BJ (cell line): ENCODE results near the gene ST6GALNAC4. TPM values are rescaled to one million over a fixed set of nuclear protein-coding genes. Genes with fewer than 3 reads are reported as not detected.

Experiments used
- CTCF ChIA-PET: fragments of 350-600 bp; formaldehyde crosslinking; extraction: SDS; loops from one replicate; lab custom pipeline; 2021; ENCODE audit warnings: antibody characterized with exemption, inconsistent platforms; lab: Yijun Ruan, JAX
- POLR2A ChIA-PET: fragments of 300-600 bp; sonication (Branson Sonifier 250); formaldehyde crosslinking; extraction: SDS; loops from one replicate; lab custom pipeline; 2021; ENCODE audit warnings: antibody characterized with exemption; lab: Charles Lee
- DNase-seq: peaks from one replicate; pipeline ENCODE4 v3.0.0-alpha.2; 2011; ENCODE audit warnings: low read depth
- H3K27me3 ChIP-seq: 2 replicates; pipeline ENCODE4 v1.6.0; 2011; ENCODE audit warnings: low read length; ENCODE audit not compliant: control insufficient read depth, insufficient read depth
- H3K36me3 ChIP-seq: 2 replicates; pipeline ENCODE4 v1.5.1; 2011; ENCODE audit warnings: low read length; ENCODE audit not compliant: control insufficient read depth, insufficient read depth
- H3K4me3 ChIP-seq: 2 replicates; pipeline ENCODE4 v1.5.1; 2011; ENCODE audit warnings: low read depth, mild to moderate bottlenecking, control low read depth, low read length
- CTCF ChIP-seq: IDR thresholded peaks from 2 replicates; pipeline ENCODE4 v1.5.1; 2011; ENCODE audit warnings: low read depth, mild to moderate bottlenecking, control low read depth, inconsistent platforms, low read length, moderate library complexity; ENCODE audit not compliant: insufficient read depth
- polyA plus RNA-seq: library from polyadenylated mRNA; depleted of rRNA; stranded (reverse); fragments of >200 nt; gene quantifications from 2 replicates; pipeline ENCODE4 v1.2.3, GENCODE V29; 2011

ST6GALNAC4 gene
- polyA plus RNA-seq, 1 experiment, result 35.5 TPM

DNA sequence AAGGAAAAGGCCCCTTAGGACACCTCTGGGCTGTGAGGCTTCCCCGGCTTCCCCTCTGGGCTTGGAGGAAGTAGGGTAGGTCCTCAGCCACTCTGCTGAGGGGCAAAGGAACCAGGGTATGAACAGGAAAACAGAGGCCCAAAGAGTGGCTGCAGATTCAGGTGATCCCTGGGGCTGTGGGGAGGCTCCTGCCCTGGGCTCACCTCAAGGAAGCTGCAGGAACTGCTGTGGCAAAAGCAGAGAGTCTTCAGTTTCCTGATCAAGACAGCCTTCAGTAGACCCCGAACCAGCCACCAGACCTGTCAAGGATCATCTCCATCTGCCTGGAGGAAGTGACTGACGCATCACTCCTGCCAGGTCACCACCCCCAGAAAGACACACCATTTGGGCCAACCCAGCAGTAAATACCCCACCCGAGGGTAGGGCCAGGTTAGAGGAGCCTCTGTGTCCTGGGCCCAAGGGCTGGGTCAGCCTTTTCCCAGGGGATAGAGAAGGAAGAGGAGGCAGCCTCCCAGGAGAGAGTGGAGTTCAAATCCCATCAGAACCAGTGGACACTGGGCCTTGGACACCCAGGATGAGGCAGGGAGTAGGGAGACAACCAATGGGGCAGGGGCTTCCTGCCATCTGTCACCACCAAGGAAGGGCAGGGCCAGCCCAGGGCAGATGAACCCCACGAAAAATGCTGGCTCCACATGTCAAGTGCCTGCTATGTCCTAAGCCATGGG lies 11.7 kb downstream of the ST6GALNAC4 start:
- no peak for DNase-seq
- Histone ChIP-seq H3K36me3 (peaks cover 5% of the 10 kb centered on the region), H3K27me3 (no peaks in the 10 kb centered on the region), H3K4me3 (no peak overlapping the region)
- POLR2A ChIA-PET, result no interaction called here
- TF ChIP-seq CTCF, result no peak
- CTCF ChIA-PET, result interaction anchor here (0.9 kb wide), 1 partner anchor 12 kb away, joined by 4 read pairs; the partner anchor contains the start of gene ST6GALNAC4

DNA sequence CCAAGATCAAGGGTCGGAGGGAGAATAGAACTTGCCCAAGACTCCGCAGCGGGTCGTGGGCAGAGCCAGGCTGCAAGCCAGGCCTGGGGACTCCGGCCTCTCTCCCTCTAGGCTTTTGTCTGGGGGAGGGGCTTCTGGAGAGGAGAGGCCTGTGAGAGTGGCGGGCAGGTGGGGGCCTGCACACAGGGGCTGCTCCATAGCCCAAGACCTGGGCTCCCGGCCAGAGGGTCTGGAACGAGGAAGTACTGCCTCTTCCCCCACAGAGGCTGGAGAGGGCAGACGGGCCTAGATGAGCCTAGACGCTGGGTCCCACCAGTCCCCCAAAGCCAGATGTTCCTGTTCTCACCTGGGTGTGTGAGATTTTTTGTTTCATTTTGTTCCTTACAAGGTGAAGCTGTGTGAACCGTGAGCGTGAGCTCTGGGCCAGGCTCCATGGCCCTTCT lies 12.3 kb downstream of the ST6GALNAC4 start:
- Histone ChIP-seq H3K27me3 (no peaks in the 10 kb centered on the region), H3K4me3 (no peak overlapping the region), H3K36me3 (peaks cover 2% of the 10 kb centered on the region; the same call in 1 of the 2 replicates)
- POLR2A ChIA-PET, result no interaction called here
- no peak for TF ChIP-seq CTCF
- DNase-seq, result no peak
- CTCF ChIA-PET, result interaction anchor here (0.9 kb wide), 1 partner anchor 12 kb away, joined by 4 read pairs; the partner anchor contains the start of gene ST6GALNAC4

GRCh38 chr9:127903557-127904475 lies 13.0 kb downstream of the ST6GALNAC4 start:
- CTCF ChIA-PET, result interaction anchor here (0.6 to 1.8 kb wide), 2 partner anchors 118 to 120 kb away, joined by 3 read pairs; partner anchors contain the start of gene CDK9
- POLR2A ChIA-PET, result no interaction called here
- no peak for TF ChIP-seq CTCF
- H3K4me3 ChIP-seq, result no peak overlapping the region
- no peak for DNase-seq
- H3K27me3 ChIP-seq, result no peaks in the 10 kb centered on the region
- peaks cover 1% of the 10 kb centered on the region; the same call in 1 of the 2 replicates for H3K36me3 ChIP-seq

- ChIA-PET POLR2A (no interaction called here), CTCF (interaction anchor here (0.7 to 1.8 kb wide), 4 partner anchors 11 to 82 kb away, joined by 3 to 4 read pairs (median 3); no protein-coding TSS in a partner anchor)
Measured at GRCh38 chr9:127899128-127899943, 17.5 kb downstream of the ST6GALNAC4 start, which contains the start of gene ST6GALNAC6. ST6GALNAC6 (minus strand) TSS chr9:127899603; CDS start chr9:127897981, 1,622 bp downstream.

More at GRCh38 chr9:127899128-127899943, 17.5 kb downstream of the ST6GALNAC4 start, which contains the start of gene ST6GALNAC6:
- DNase-seq, result no peak
- Histone ChIP-seq H3K27me3 (no peaks in the 10 kb centered on the region), H3K36me3 (peaks cover 18% of the 10 kb centered on the region), H3K4me3 (peak within 1 kb of the TSS; percentile 79)
- TF ChIP-seq CTCF, result no peak
